OCI-LY7 (cell line): ENCODE measurements around the gene ICE1. TPM values are rescaled to one million over a fixed set of nuclear protein-coding genes. Genes with fewer than 3 reads are reported as not detected.
"Not testable (repeated sequence)": the region's sequence is repeated elsewhere in the genome, so short reads cannot be mapped to it uniquely, and the experiment has no call there.

Source experiments
- BruUV-seq: library from RNA; stranded (reverse); fragments of 400-500 nt; replicated peaks from 2 replicates; lab custom pipeline; 2021; lab: Mats Ljungman, UMichigan
- CTCF ChIA-PET: fragments of 300-600 bp; sonication (Branson Sonifier 250); formaldehyde crosslinking; loops from one replicate; lab custom pipeline; 2022; ENCODE audit warnings: antibody characterized with exemption; ENCODE audit not compliant: unreplicated experiment; lab: Charles Lee
- POLR2A ChIA-PET: fragments of 300-600 bp; sonication (Branson Sonifier 250); formaldehyde crosslinking; loops from one replicate; lab custom pipeline; 2022; ENCODE audit warnings: antibody characterized with exemption; lab: Charles Lee
- DNase-seq: peaks from one replicate; pipeline ENCODE4 v3.0.0-alpha.2; 2015; ENCODE audit warnings: low spot score
- H2AFZ ChIP-seq: fragments of 200-600 bp; sonication (generic), shearing (Covaris generic); 2 replicates; pipeline ENCODE4 v1.6.1; 2014; ENCODE audit warnings: mild to moderate bottlenecking, antibody characterized with exemption, low read length, moderate library complexity
- H3K27ac ChIP-seq: fragments of 200-600 bp; sonication (generic); 2 replicates; pipeline ENCODE4 v1.5.1; 2014; ENCODE audit warnings: mixed run types, low read depth, mild to moderate bottlenecking, moderate library complexity, low read length, inconsistent platforms; ENCODE audit not compliant: poor library complexity, severe bottlenecking
- H3K36me3 ChIP-seq: fragments of 200-600 bp; sonication (generic); 2 replicates; pipeline ENCODE4 v1.6.1; 2014; ENCODE audit warnings: mild to moderate bottlenecking, antibody characterized with exemption, low read length, moderate library complexity, mixed read lengths; ENCODE audit not compliant: insufficient read depth
- H3K4me1 ChIP-seq: fragments of 200-600 bp; sonication (generic); 2 replicates; pipeline ENCODE4 v1.5.1; 2014; ENCODE audit warnings: mild to moderate bottlenecking, low read length; ENCODE audit not compliant: insufficient read depth, poor library complexity, severe bottlenecking
- H3K4me2 ChIP-seq: fragments of 200-600 bp; sonication (generic); 2 replicates; pipeline ENCODE4 v1.6.1; 2014; ENCODE audit warnings: mild to moderate bottlenecking, low read length
- H3K4me3 ChIP-seq: fragments of 200-600 bp; sonication (generic); 2 replicates; pipeline ENCODE4 v1.5.1; 2014; ENCODE audit warnings: mild to moderate bottlenecking, low read depth, low read length; ENCODE audit not compliant: poor library complexity, severe bottlenecking
- H3K79me2 ChIP-seq: fragments of 200-600 bp; sonication (generic); 2 replicates; pipeline ENCODE4 v1.6.1; 2016; ENCODE audit warnings: low read depth, mild to moderate bottlenecking, low read length, moderate library complexity, mixed read lengths; ENCODE audit not compliant: insufficient read depth
- H3K9me2 ChIP-seq: fragments of 200-600 bp; sonication (generic); 2 replicates; pipeline ENCODE4 v1.6.1; 2016; ENCODE audit warnings: mild to moderate bottlenecking, low read length, mixed read lengths; ENCODE audit not compliant: insufficient read depth
- H3K9me3 ChIP-seq: fragments of 200-600 bp; sonication (generic); 2 replicates; pipeline ENCODE4 v1.6.1; 2014; ENCODE audit warnings: mild to moderate bottlenecking, mixed run types, low read length, mixed read lengths
- H4K20me1 ChIP-seq: fragments of 200-600 bp; sonication (generic); 2 replicates; pipeline ENCODE4 v1.6.1; 2014; ENCODE audit warnings: mild to moderate bottlenecking, antibody characterized with exemption, low read length, moderate library complexity, mixed read lengths; ENCODE audit not compliant: insufficient read depth
- CTCF ChIP-seq: fragments of 200-600 bp; sonication (generic); conservative IDR thresholded peaks from 2 replicates; pipeline ENCODE4 v1.5.1; 2014; ENCODE audit warnings: mild to moderate bottlenecking, antibody characterized with exemption, low read length, moderate library complexity, mixed read lengths
- EZH2phosphoT487 ChIP-seq: fragments of 200-600 bp; sonication (generic); IDR thresholded peaks from 2 replicates; pipeline ENCODE4 v1.6.1; 2018; ENCODE audit warnings: low read depth, borderline replicate concordance, mild to moderate bottlenecking, mixed run types, antibody characterized with exemption, low read length, moderate library complexity, mixed read lengths
- intact Hi-C: fragments of 100-400 bp; cut with micrococcal nuclease; formaldehyde crosslinking; loops from one replicate; pipeline ENCODE4 v1.10.0; 2022; ENCODE audit not compliant: unreplicated experiment
- total RNA-seq, 2 experiments: library from RNA; depleted of rRNA in 1 of 2; stranded (reverse); fragments of >200 nt in 1 of 2; shearing (Covaris generic) in 1 of 2; gene quantifications; 2 replicates each; pipeline ENCODE4 v1.2.3, GENCODE V29; 2014 to 2022

Gene ICE1
- total RNA-seq, 2 experiments from 2014 or later: 25.2 to 28.0 TPM

DNA sequence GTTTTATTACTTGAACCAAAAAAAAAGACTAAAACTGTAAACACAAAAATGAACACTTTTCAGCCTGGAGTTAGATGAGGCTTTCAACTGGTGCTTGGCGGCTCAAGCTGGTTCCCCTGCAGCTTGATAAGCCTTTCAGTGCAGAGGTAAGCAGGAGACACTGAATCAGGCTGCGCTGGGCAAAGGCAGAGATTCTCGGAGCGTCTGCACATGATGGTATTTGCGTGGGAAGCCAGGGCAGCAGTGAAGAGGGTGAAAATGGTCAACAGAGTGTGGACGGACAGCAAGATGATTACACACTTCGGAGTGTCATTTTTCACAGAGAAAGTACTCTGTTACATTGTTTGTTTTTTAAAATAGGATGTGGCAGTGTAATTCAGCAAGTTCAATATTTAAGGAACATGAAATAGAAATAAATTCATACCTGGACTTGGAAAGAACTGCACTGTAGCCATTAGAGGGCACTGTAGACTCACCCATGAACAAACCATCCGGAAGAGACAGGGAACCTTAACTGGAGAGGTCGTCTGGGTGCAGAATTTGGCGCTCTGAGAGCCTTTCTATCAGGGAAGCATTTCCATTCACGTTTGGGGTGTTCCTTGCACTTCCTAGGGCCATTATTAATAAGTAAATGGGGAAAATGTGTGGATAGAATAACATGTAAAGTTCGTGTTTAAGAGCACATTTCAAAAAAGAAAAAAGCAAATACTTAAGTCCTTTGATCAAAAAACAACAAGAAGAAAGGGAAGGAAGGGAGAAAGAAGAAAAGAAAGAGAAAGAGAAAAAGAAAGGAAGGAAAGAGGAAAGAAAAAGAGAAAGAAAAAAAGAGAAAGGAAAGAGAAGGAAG, 69.8 kb downstream of the ICE1 start:
- peaks cover 4% of the 10 kb centered on the region for H3K4me1 ChIP-seq
- TF ChIP-seq EZH2phosphoT487 (no peak), CTCF (peak; percentile 90)
- ChIA-PET POLR2A (no interaction called here), CTCF (no interaction called here)
- no peaks in the 10 kb centered on the region for H3K79me2 ChIP-seq
- H3K36me3 ChIP-seq: peaks cover 16% of the 10 kb centered on the region; the same call in 1 of the 2 replicates
- DNase-seq: peak; percentile 75
- no peaks in the 10 kb centered on the region; the same call in 1 of the 2 replicates for H4K20me1 ChIP-seq
- no peaks in the 10 kb centered on the region for H3K9me2 ChIP-seq
- BruUV-seq: no TSS peak
- 0 out of 2 replicates have a peak overlapping the region, but pooled peaks have one; percentile 34 for H2AFZ ChIP-seq
- H3K27ac ChIP-seq: no peak overlapping the region
- intact Hi-C loops: loop anchor here (1.0 to 10.0 kb wide), 2 partner anchors 389 to 802 kb away; no protein-coding TSS in a partner anchor
- no peak overlapping the region for H3K4me3 ChIP-seq
- no peaks in the 10 kb centered on the region for H3K9me3 ChIP-seq
- peak overlapping the region; percentile 35; the same call in 1 of the 2 replicates for H3K4me2 ChIP-seq

DNA sequence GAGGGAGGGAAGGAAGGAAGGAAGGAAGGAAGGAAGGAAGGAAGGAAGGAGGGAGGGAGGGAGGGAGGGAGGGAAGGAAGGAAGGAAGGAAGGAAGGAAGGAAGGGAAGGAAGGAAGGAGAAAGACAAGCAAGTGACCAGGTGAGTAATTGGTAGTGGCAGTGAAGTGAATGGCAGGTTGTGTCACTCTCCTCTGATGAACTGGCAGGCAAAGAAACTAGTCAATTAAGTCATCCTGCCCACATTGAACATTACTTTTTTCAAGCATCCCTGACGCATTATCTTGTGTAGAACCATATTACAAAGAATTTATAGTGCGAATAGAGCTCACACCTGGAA, 70.4 kb downstream of the ICE1 start:
- POLR2A ChIA-PET, H3K4me2 ChIP-seq, H3K79me2 ChIP-seq, H3K9me3 ChIP-seq, H3K4me1 ChIP-seq, H3K4me3 ChIP-seq, BruUV-seq, H2AFZ ChIP-seq, H4K20me1 ChIP-seq, H3K9me2 ChIP-seq, CTCF ChIA-PET, H3K27ac ChIP-seq, DNase-seq: not testable (repeated sequence)
- intact Hi-C loops: loop anchor here (1.0 to 10.0 kb wide), 2 partner anchors 388 to 802 kb away; no protein-coding TSS in a partner anchor
- peaks cover 12% of the 10 kb centered on the region; the same call in 1 of the 2 replicates for H3K36me3 ChIP-seq

- Histone ChIP-seq H3K36me3 (peaks cover 2% of the 10 kb centered on the region; the same call in 1 of the 2 replicates), H4K20me1 (no peaks in the 10 kb centered on the region; the same call in 1 of the 2 replicates), H3K4me3 (no peak overlapping the region), H3K4me1 (peaks cover 4% of the 10 kb centered on the region), H2AFZ (no peak overlapping the region), H3K4me2 (peak overlapping the region; percentile 58; the same call in 1 of the 2 replicates), H3K9me3 (no peaks in the 10 kb centered on the region), H3K27ac (no peak overlapping the region), H3K79me2 (no peaks in the 10 kb centered on the region), H3K9me2 (no peaks in the 10 kb centered on the region)
- TF ChIP-seq CTCF (no peak), EZH2phosphoT487 (no peak)
- peak; percentile 65 for DNase-seq
- intact Hi-C loops: loop anchor here (10.0 kb wide), 1 partner anchor 800 kb away; no protein-coding TSS in a partner anchor
- no TSS peak for BruUV-seq
- ChIA-PET CTCF (interaction anchor here (0.6 kb wide), 2 partner anchors 15 to 379 kb away, joined by 3 to 6 read pairs; no protein-coding TSS in a partner anchor), POLR2A (no interaction called here)
Measured at GRCh38 chr5:5494489-5495402, 72.3 kb downstream of the ICE1 start.
